ENCODE measurements around the gene PRXL2B.
A peak's percentile ranks its signal among the peaks of the same experiment; 100 is the strongest.

PRXL2B gene

GRCh38 chr1:2597441-2598328 is 11.1 kb downstream of the PRXL2B start:
- DNase-seq (ENCODE audit: low read depth in 2 of 2): no peak

- no peak for DNase-seq (ENCODE audit: low read depth in 2 of 2)
Observed at GRCh38 chr1:2598329-2598931, 11.9 kb downstream of the PRXL2B start.

DNA sequence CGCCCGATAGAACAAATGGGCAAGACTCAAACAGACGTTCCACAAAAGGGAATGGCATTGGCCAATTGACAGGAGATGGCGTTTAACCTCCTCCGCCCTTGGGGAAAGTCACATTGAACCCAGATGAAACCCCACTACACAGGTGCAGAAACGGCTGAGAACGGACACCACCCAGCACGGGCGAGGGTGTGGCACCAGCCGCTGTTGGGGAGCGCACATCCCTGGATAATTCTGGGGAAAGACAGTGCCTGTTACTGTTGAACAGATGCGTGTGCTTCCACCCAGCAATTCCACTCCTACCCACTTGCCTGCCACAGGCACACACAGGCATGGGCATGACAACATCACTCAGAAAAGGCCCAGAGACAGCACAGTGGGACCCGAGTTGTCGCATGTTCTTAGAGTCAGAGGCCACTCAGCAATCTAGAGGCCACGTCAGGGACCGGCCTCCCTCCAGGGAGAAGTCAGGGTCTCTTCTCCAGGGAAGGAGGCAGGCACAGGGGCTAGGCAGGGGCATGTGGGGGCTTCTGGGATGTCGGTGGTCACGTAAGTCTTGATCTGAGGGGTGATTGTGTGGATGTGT is 15.2 kb downstream of the PRXL2B start:
- DNase-seq (ENCODE audit: low read depth in 2 of 2): no peak

DNA sequence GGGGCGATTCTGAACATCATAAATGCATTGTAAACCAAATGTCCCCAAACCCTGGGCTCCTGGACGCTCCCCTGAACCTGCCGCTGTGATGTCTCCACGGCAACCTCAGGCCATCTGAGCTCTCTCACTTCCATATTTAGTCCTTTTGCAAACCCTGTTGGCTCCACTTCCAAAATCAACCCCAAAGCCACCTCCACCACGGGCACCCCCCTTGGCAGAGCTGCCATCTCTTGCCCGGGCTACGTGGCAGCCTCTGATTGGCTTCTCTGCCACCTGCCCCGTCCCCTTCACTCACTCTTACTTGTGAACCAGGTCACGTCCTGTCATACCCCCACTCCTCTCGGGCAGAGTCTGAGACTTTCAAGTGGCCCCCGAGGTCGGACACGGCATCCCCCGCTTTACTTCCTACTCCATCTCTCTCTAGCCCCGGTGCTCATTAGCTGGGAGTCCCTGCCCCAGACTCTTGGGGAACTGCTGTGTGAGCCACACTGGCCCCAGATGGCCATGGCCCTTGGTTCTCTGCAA is 15.8 kb downstream of the PRXL2B start:
- DNase-seq (ENCODE audit: low read depth in 2 of 2): no peak

- DNase-seq (ENCODE audit: low read depth in 2 of 2): no peak
Observed at GRCh38 chr1:2602866-2603520, 16.4 kb downstream of the PRXL2B start.

DNA sequence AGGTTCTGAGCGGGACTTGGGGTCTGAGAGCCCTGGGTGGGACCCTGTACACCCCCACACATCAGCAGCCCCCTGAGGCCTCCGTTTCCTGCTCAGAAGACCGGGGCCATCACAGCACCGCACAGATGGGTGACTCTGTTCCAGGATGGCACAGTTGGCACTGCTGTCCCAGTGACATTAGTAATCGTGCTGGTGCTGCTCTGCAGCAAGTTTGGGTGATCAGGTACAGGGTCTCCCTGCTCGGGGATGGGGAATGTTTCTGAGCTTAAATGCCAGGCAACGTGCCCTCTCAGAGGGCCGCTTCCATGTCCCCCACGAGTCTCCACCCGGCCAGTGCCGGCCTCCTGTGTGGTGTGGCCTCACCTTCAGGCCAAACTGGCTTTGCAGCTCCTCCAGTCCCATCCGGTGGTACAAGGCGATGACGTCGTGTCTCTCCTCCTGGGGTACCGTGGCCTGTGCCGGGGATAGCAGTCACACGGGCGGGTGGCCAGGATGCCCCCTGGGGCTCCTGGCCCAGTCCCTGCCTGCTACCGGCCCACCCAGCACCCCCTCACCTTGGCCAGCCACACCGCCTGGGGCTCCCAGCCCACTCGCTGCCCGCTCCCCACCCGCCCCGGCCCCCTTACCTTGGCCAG is 17.1 kb downstream of the PRXL2B start:
- DNase-seq (ENCODE audit: low read depth in 2 of 2): no peak

GRCh38 chr1:2604156-2604843 is 17.7 kb downstream of the PRXL2B start:
- no peak for DNase-seq (ENCODE audit: low read depth in 2 of 2)

GRCh38 chr1:2604844-2605508 is 18.4 kb downstream of the PRXL2B start:
- no peak for DNase-seq (ENCODE audit: low read depth in 2 of 2)

DNA sequence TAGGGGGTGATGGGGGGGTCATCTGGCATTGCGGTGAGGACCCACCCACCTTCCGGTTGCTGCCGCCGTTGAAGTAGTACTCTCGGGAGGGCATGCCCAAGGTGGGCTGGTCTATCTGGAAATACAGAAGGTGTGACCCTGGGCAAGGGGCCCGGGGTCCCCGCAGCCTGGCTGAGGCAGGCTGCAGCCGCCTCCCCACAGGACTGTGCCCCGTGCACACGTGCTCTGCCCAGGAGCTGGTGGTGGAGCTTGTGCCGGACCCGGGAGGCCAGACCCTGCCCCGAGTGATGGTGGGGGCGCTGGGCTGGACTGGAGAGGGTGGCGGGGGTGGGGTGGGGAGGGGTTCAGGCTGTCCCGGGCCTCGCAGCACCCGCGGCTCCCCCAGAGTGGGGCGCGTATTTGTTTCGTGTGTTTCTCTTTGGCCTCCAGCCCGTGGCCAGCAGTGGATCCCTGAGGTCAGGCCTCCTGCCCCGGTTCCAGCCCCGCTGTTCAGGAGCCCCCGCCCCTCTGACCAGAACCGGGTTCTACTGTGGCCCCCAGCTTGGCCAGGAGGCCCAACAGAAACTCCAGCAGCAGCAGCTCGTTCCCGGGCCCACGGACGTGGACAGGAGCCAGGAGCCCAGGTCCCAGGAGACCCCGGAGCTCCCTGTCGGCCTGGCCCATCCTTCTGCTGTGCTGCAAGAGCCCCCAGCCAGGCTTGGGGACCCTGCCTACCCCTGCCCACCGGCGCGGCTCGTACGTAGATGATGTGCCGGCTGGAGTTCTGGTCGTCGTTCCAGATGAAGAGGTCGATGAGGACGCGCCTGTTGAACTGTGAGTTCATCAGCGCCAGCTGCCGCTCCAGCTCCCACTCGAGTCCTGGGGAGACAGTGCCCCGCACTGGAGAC is 19.2 kb downstream of the PRXL2B start:
- DNase-seq (ENCODE audit: low read depth in 2 of 2): no peak

DNA sequence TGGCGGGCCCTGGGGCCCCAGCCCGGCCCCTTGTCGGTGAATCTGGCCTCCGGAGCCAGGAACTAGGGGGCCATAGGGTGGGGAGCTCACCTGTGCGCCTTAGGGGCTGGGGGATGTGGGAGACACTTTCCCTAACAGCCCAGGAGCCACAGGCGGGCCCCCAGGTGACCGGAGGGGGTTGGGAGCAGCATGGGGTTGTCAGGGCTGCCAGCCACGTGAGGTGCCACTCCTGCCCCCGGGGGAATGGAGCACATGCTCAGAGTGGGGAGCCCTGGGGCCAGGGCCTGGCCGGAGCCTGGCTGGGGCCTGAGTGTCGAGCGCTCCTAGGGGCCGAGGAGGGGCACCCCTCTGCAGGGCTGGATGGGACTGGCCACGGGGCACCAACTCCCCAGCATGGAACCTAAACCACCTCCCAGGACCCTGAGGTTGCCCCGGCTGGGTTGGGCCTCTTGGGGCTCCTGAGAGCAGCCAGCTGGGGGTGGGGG is 19.9 kb downstream of the PRXL2B start:
- DNase-seq (ENCODE audit: low read depth in 2 of 2): no peak

GRCh38 chr1:2606881-2607621 is 20.5 kb downstream of the PRXL2B start:
- DNase-seq (ENCODE audit: low read depth in 2 of 2): no peak

- DNase-seq (ENCODE audit: low read depth in 2 of 2): no peak
Observed at GRCh38 chr1:2607641-2608091, 21.1 kb downstream of the PRXL2B start.

DNA sequence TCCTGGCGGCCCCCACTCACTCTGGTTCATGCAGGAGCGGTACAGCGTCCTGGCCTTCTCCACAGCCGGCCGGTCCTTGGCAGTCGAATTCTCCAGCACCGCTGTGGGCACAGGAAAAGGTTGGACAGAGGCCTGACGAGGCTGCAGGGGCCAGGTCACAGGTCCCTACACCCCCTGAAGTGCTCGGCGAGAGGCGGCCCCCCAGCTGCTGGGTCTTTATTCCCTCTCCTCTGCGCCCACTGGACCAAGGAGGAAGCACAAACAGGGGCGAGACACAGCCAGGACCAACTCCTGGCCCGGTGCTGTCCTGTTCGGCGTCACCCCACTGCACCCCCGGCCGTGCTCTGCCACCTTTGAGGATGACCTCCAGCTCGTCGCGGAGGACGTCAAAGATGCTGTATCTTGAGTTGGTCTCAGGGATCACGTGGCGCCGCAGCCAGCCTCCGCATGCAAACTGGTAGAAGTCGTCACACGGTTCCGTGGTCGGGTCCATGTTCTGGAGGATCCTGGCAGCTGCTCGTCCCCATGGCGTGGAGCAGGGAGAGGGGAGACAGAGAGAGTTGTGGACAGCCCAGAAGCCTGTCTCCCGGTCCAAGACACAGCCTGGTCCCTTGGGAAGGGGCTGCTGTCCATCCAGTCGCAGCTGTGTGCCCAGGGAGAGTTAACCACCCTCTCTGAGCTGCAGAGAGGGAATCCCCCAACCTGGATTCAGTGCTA is 22.9 kb downstream of the PRXL2B start:
- DNase-seq (ENCODE audit: low read depth in 2 of 2): no peak

DNA sequence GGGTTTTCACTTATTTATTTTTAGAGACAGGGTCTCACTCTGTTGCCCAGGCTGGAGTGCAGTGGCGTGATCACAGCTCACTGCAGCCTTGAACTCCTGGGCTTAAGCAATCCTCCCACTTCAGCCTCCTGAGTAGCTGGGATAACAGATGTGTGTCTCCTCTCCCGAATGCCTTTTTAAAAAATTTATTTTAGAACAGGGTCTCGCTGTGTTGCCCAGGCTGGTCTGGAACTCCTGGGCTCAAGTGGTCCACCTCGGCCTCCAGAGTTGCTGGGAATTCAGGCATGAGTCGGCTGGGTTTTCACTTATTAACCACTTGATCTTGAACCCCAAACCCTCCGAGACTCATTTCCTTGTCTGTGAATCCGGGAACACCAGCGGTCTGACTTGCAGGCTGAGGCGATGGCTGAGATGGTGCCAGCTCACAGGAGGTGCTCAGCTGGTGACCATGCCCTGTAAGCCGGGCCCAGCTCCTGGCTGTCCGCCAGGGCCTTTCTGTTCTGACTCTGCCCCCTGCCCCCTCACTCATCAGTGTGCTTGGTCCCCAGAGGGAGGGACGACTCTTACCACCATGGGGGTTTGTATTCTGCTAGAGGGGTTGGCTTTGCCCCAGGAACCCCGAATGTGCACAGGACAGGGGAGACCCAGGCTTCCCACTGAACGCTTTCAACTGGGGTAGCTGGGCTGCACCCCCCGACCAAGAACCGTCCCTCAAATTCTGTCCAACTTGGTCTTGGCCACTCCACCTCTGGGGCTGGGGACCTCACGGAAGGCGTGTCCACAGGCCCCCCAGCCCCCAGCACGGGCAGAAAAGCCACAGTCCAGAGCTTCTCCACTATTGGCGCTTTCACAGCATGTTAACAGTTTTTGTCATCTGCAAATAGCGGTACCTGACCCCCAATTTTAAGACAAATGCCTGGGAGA is 23.7 kb downstream of the PRXL2B start:
- no peak for DNase-seq (ENCODE audit: low read depth in 2 of 2)

- DNase-seq (ENCODE audit: low read depth in 2 of 2): peak in 1 of 2 donors; percentile 20
Observed at GRCh38 chr1:2611031-2611501, 24.5 kb downstream of the PRXL2B start.

- DNase-seq (ENCODE audit: low read depth in 2 of 2): no peak
Observed at GRCh38 chr1:2611621-2612437, 25.3 kb downstream of the PRXL2B start.

All from activated CD4-positive, alpha-beta T cell treated with anti-CD3 and anti-CD28 coated beads for 24 hours (primary cell).